Measurements from ENCODE around the gene GNB1L.

GNB1L gene

GRCh38 chr22:19812910-19813309 lies 41.8 kb downstream of the GNB1L start:
- H3K4me1 ChIP-seq (ENCODE audit: control insufficient read depth, insufficient read depth, low read length): no peaks in the 10 kb centered on the region; the same call in 1 of the 2 replicates
- no peaks in the 10 kb centered on the region for H3K9me3 ChIP-seq (ENCODE audit: control insufficient read depth, insufficient read depth, low read length)
- no peaks in the 10 kb centered on the region; the same call in 1 of the 2 replicates for H3K36me3 ChIP-seq (ENCODE audit: control insufficient read depth, insufficient read depth, low read length)
- H3K27me3 ChIP-seq (ENCODE audit: control insufficient read depth, insufficient read depth, low read length): no peaks in the 10 kb centered on the region
- H3K27ac ChIP-seq (ENCODE audit: low read length): no peak overlapping the region
- no peak for DNase-seq (ENCODE audit: low read depth, low spot score)
- H3K4me3 ChIP-seq (ENCODE audit: low read length): no peak overlapping the region
- no CpG with 5 or more reads among the region's 11 CpGs for WGBS (ENCODE audit: insufficient coverage, insufficient read length)

DNA sequence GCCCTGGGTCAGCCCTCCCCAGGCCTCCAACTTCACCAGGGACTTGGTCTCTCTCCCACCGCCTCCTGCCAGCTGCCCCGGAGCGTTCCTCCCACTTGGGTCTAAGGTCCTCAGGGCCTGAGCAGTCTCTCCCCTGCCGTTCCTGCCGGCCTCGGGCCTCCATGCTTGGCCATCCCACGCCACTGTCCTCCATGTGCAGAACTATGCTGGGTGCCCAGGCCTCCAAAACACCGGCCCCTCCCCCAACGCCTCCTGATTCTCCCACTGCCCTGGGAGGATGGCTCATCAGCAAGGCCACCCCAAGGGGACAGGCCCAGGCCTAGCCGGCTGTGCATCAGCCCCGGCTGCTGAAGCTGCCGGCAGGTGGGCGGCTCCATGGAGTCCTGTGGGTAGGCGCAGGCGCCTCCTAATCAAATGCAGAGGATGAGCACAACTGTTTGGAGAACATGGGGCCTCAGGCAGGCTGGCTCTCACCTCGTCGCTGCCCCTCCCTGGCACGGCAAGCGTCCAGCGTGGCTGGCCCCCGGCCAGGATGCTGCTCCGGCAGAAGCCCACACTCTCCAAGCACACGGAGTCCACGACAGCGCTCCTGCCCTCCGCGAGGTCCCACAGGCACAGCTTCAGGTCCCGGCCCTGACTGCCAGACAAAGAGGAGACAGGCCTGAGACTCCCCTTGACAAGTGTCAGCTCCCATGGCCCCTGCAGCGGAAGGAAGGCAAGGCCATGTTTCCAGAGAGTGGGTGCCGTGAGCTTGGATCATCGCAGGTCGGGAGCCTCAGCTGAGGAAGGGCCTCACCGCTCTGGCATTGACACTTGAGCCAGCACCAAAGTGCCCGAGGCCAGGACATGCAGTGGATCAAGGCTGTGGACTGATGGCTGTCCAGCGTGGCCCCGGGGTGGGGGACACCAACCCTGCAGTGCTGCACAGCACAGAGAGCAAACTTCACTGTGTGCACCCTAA lies 42.6 kb downstream of the GNB1L start:
- DNase-seq (ENCODE audit: low read depth, low spot score): no peak
- no CpG with 5 or more reads among the region's 36 CpGs for WGBS (ENCODE audit: insufficient coverage, insufficient read length)
- Histone ChIP-seq H3K4me3 (ENCODE audit: low read length) (no peak overlapping the region), H3K27ac (ENCODE audit: low read length) (no peak overlapping the region), H3K4me1 (ENCODE audit: control insufficient read depth, insufficient read depth, low read length) (no peaks in the 10 kb centered on the region; the same call in 1 of the 2 replicates), H3K9me3 (ENCODE audit: control insufficient read depth, insufficient read depth, low read length) (no peaks in the 10 kb centered on the region), H3K27me3 (ENCODE audit: control insufficient read depth, insufficient read depth, low read length) (no peaks in the 10 kb centered on the region), H3K36me3 (ENCODE audit: control insufficient read depth, insufficient read depth, low read length) (no peaks in the 10 kb centered on the region; the same call in 1 of the 2 replicates)

DNA sequence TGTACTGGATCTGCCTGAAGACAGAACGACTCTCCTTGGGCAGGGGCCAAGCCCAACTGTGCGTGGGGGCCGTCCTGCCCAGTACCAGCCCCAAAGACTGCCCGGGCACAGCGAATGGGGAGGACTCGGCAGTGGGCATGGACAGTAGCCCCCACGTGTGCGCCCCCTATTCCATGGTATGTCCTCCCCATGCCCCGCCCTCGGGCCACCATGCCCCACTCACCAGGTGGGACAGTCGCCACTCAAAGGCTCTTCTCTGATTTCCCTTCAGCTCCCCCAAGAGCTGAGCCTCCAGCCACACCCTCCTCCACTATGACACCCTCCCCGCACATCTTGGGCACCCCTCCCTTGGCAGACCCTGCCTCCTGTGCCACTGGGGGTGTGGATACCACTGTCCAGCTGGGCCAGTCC lies 43.5 kb downstream of the GNB1L start:
- Histone ChIP-seq H3K4me3 (ENCODE audit: low read length) (no peak overlapping the region), H3K4me1 (ENCODE audit: control insufficient read depth, insufficient read depth, low read length) (no peaks in the 10 kb centered on the region; the same call in 1 of the 2 replicates), H3K36me3 (ENCODE audit: control insufficient read depth, insufficient read depth, low read length) (peaks cover 3% of the 10 kb centered on the region; the same call in 1 of the 2 replicates), H3K27ac (ENCODE audit: low read length) (no peak overlapping the region), H3K27me3 (ENCODE audit: control insufficient read depth, insufficient read depth, low read length) (no peaks in the 10 kb centered on the region), H3K9me3 (ENCODE audit: control insufficient read depth, insufficient read depth, low read length) (no peaks in the 10 kb centered on the region)
- no peak for DNase-seq (ENCODE audit: low read depth, low spot score)
- WGBS (ENCODE audit: insufficient coverage, insufficient read length): no CpG with 5 or more reads among the region's 12 CpGs

GRCh38 chr22:19810381-19811201 lies 44.1 kb downstream of the GNB1L start:
- H3K36me3 ChIP-seq (ENCODE audit: control insufficient read depth, insufficient read depth, low read length): peaks cover 3% of the 10 kb centered on the region; the same call in 1 of the 2 replicates
- no peak overlapping the region for H3K27ac ChIP-seq (ENCODE audit: low read length)
- H3K4me1 ChIP-seq (ENCODE audit: control insufficient read depth, insufficient read depth, low read length): no peaks in the 10 kb centered on the region; the same call in 1 of the 2 replicates

DNA sequence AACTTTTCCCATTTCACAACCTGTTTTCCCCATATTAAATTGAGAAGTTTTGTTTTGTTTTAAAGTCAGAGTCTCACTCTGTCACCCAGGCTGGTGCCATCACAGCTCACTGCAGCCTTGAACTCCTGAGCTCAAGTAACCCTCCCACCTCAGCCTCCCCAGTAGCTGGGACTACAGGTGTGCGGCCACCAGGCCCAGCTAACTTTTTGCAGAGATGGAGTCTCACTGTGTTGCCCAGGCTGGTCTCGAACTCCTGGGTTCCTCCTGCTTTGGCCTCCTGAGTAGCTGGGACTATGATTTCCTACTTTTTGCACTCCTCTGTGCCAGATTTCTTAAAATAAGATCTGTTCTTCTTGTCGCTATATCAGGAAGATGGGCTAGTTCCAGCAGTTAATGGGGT lies 44.9 kb downstream of the GNB1L start:
- Histone ChIP-seq H3K9me3 (ENCODE audit: control insufficient read depth, insufficient read depth, low read length) (no peaks in the 10 kb centered on the region), H3K36me3 (ENCODE audit: control insufficient read depth, insufficient read depth, low read length) (peaks cover 3% of the 10 kb centered on the region; the same call in 1 of the 2 replicates), H3K27me3 (ENCODE audit: control insufficient read depth, insufficient read depth, low read length) (no peaks in the 10 kb centered on the region), H3K4me3 (ENCODE audit: low read length) (no peak overlapping the region), H3K4me1 (ENCODE audit: control insufficient read depth, insufficient read depth, low read length) (no peaks in the 10 kb centered on the region; the same call in 1 of the 2 replicates), H3K27ac (ENCODE audit: low read length) (no peak overlapping the region)
- no peak for DNase-seq (ENCODE audit: low read depth, low spot score)
- WGBS (ENCODE audit: insufficient coverage, insufficient read length): no CpG with 5 or more reads among the region's 3 CpGs

More at GRCh38 chr22:19810381-19811201, 44.1 kb downstream of the GNB1L start:
- no peak overlapping the region; the same call in 1 of the 2 replicates for H3K4me3 ChIP-seq (ENCODE audit: low read length)
- DNase-seq (ENCODE audit: low read depth, low spot score): no peak
- H3K9me3 ChIP-seq (ENCODE audit: control insufficient read depth, insufficient read depth, low read length): no peaks in the 10 kb centered on the region
- H3K27me3 ChIP-seq (ENCODE audit: control insufficient read depth, insufficient read depth, low read length): no peaks in the 10 kb centered on the region
- WGBS (ENCODE audit: insufficient coverage, insufficient read length): no CpG with 5 or more reads among the region's 23 CpGs

- no peak for DNase-seq (ENCODE audit: low read depth, low spot score)
- Histone ChIP-seq H3K4me3 (ENCODE audit: low read length) (no peak overlapping the region), H3K9me3 (ENCODE audit: control insufficient read depth, insufficient read depth, low read length) (no peaks in the 10 kb centered on the region), H3K36me3 (ENCODE audit: control insufficient read depth, insufficient read depth, low read length) (peaks cover 3% of the 10 kb centered on the region; the same call in 1 of the 2 replicates), H3K27me3 (ENCODE audit: control insufficient read depth, insufficient read depth, low read length) (no peaks in the 10 kb centered on the region), H3K4me1 (ENCODE audit: control insufficient read depth, insufficient read depth, low read length) (no peaks in the 10 kb centered on the region; the same call in 1 of the 2 replicates), H3K27ac (ENCODE audit: low read length) (no peak overlapping the region)
- no CpG with 5 or more reads among the region's 11 CpGs for WGBS (ENCODE audit: insufficient coverage, insufficient read length)
Measured at GRCh38 chr22:19808873-19809478, 45.7 kb downstream of the GNB1L start.

GRCh38 chr22:19807914-19808872 lies 46.5 kb downstream of the GNB1L start:
- H3K36me3 ChIP-seq (ENCODE audit: control insufficient read depth, insufficient read depth, low read length): peaks cover 3% of the 10 kb centered on the region; the same call in 1 of the 2 replicates
- H3K27me3 ChIP-seq (ENCODE audit: control insufficient read depth, insufficient read depth, low read length): no peaks in the 10 kb centered on the region
- DNase-seq (ENCODE audit: low read depth, low spot score): no peak
- no CpG with 5 or more reads among the region's 20 CpGs for WGBS (ENCODE audit: insufficient coverage, insufficient read length)
- no peaks in the 10 kb centered on the region; the same call in 1 of the 2 replicates for H3K4me1 ChIP-seq (ENCODE audit: control insufficient read depth, insufficient read depth, low read length)
- no peaks in the 10 kb centered on the region for H3K9me3 ChIP-seq (ENCODE audit: control insufficient read depth, insufficient read depth, low read length)
- H3K4me3 ChIP-seq (ENCODE audit: low read length): no peak overlapping the region
- H3K27ac ChIP-seq (ENCODE audit: low read length): no peak overlapping the region

GRCh38 chr22:19807161-19807913 lies 47.3 kb downstream of the GNB1L start:
- no peak overlapping the region for H3K4me3 ChIP-seq (ENCODE audit: low read length)
- H3K4me1 ChIP-seq (ENCODE audit: control insufficient read depth, insufficient read depth, low read length): no peaks in the 10 kb centered on the region; the same call in 1 of the 2 replicates
- peaks cover 3% of the 10 kb centered on the region; the same call in 1 of the 2 replicates for H3K36me3 ChIP-seq (ENCODE audit: control insufficient read depth, insufficient read depth, low read length)
- no CpG with 5 or more reads among the region's 15 CpGs for WGBS (ENCODE audit: insufficient coverage, insufficient read length)
- DNase-seq (ENCODE audit: low read depth, low spot score): no peak
- H3K27me3 ChIP-seq (ENCODE audit: control insufficient read depth, insufficient read depth, low read length): no peaks in the 10 kb centered on the region
- no peak overlapping the region for H3K27ac ChIP-seq (ENCODE audit: low read length)
- no peaks in the 10 kb centered on the region for H3K9me3 ChIP-seq (ENCODE audit: control insufficient read depth, insufficient read depth, low read length)

Data from iPS DF 6.9 (cell line).